Liver (tissue), 9 donors: ENCODE measurements around the gene SLC32A1. TPM values are rescaled to one million over a fixed set of nuclear protein-coding genes. Genes with fewer than 3 reads are reported as not detected.

Experiments used
- DNase-seq: peaks from one replicate; pipeline ENCODE4 v3.0.0-alpha.2; 2017; ENCODE audit warnings: low spot score
- H3K27ac ChIP-seq, 2 donors: one replicate each; pipeline ENCODE4 v1.7.0; 2013; ENCODE audit warnings: inconsistent platforms in 2 of 2, low read length in 2 of 2, control low read depth in 1 of 2, low read depth in 1 of 2, mild to moderate bottlenecking in 1 of 2
- H3K27me3 ChIP-seq, 4 donors: one replicate each; pipeline versions ENCODE4 v1.6.1 to v1.7.0; 2013; ENCODE audit warnings: low read length in 3 of 4, inconsistent platforms in 1 of 4, mild to moderate bottlenecking in 1 of 4, moderate library complexity in 1 of 4; ENCODE audit not compliant: control insufficient read depth in 4 of 4, insufficient read depth in 4 of 4
- H3K36me3 ChIP-seq, 4 donors: one replicate each; pipeline versions ENCODE4 v1.6.1 to v1.7.0; 2013; ENCODE audit warnings: low read length in 3 of 4, mild to moderate bottlenecking in 3 of 4, low read depth in 1 of 4, moderate library complexity in 1 of 4; ENCODE audit not compliant: control insufficient read depth in 4 of 4, insufficient read depth in 3 of 4
- H3K4me1 ChIP-seq, 4 donors: one replicate each; pipeline versions ENCODE4 v1.6.1 to v1.7.0; 2013; ENCODE audit warnings: low read length in 3 of 4, mild to moderate bottlenecking in 3 of 4, moderate library complexity in 1 of 4; ENCODE audit not compliant: control insufficient read depth in 4 of 4, insufficient read depth in 4 of 4
- H3K4me3 ChIP-seq, 3 donors: one replicate each; pipeline versions ENCODE4 v1.6.1 to v1.7.0; 2013; ENCODE audit warnings: low read length in 3 of 3, control low read depth in 1 of 3, low read depth in 1 of 3, mild to moderate bottlenecking in 1 of 3
- H3K9ac ChIP-seq, 2 donors: one replicate each; pipeline ENCODE4 v1.7.0; 2013; ENCODE audit warnings: low read length in 2 of 2, mild to moderate bottlenecking in 2 of 2, moderate library complexity in 2 of 2, control low read depth in 1 of 2, low read depth in 1 of 2
- H3K9me3 ChIP-seq, 4 donors: one replicate each; pipeline versions ENCODE4 v1.6.1 to v1.7.0; 2013; ENCODE audit warnings: low read length in 3 of 4; ENCODE audit not compliant: control insufficient read depth in 4 of 4
- CTCF ChIP-seq: fragments of 150-350 bp; IDR thresholded peaks from 2 replicates; pipeline ENCODE4 v1.5.1; 2017; ENCODE audit warnings: improper control_type of control experiment, low read depth, low read length; ENCODE audit not compliant: missing input control
- FOXA2 ChIP-seq: IDR thresholded peaks from 2 replicates; pipeline ENCODE4 v1.6.1; 2016; ENCODE audit warnings: antibody characterized with exemption
- GABPA ChIP-seq, 2 donors: IDR thresholded peaks in 1 of 2; conservative IDR thresholded peaks in 1 of 2; 2 replicates each; pipeline ENCODE4 v1.6.1; 2016; ENCODE audit warnings: antibody characterized with exemption in 2 of 2, mild to moderate bottlenecking in 1 of 2, moderate library complexity in 1 of 2
- HNF4G ChIP-seq: IDR thresholded peaks from 2 replicates; pipeline ENCODE4 v1.6.1; 2016; ENCODE audit warnings: antibody characterized with exemption
- JUND ChIP-seq, 2 donors: IDR thresholded peaks; 2 replicates each; pipeline ENCODE4 v1.6.1; 2016; ENCODE audit warnings: antibody characterized with exemption in 2 of 2
- MAX ChIP-seq: IDR thresholded peaks from 2 replicates; pipeline ENCODE4 v1.6.1; 2016; ENCODE audit warnings: antibody characterized with exemption
- NR2F2 ChIP-seq: IDR thresholded peaks from 2 replicates; pipeline ENCODE4 v1.6.1; 2016; ENCODE audit warnings: antibody characterized with exemption
- REST ChIP-seq: IDR thresholded peaks from 2 replicates; pipeline ENCODE4 v1.6.1; 2016; ENCODE audit warnings: antibody characterized with exemption, mild to moderate bottlenecking
- RXRA ChIP-seq, 2 donors: IDR thresholded peaks; 2 replicates each; pipeline ENCODE4 v1.6.1; 2017 to 2018; ENCODE audit warnings: antibody characterized with exemption in 2 of 2, mild to moderate bottlenecking in 1 of 2
- SP1 ChIP-seq: IDR thresholded peaks from 2 replicates; pipeline ENCODE4 v1.6.1; 2018; ENCODE audit warnings: antibody characterized with exemption, mild to moderate bottlenecking
- TAF1 ChIP-seq: conservative IDR thresholded peaks from 2 replicates; pipeline ENCODE4 v1.6.1; 2016; ENCODE audit warnings: antibody characterized with exemption, mild to moderate bottlenecking
- YY1 ChIP-seq: IDR thresholded peaks from 2 replicates; pipeline ENCODE4 v1.6.1; 2016; ENCODE audit warnings: antibody characterized with exemption, mild to moderate bottlenecking
- ZBTB33 ChIP-seq: IDR thresholded peaks from 2 replicates; pipeline ENCODE4 v1.6.1; 2016; ENCODE audit warnings: antibody characterized with exemption
- WGBS: extraction: QIAGEN DNeasy Blood & Tissue Kit; methylation state at CpG from one replicate; pipeline ENCODE4 v1.1.7; 2013; 5-methylcytosine and 5-hydroxymethylcytosine counted together
- polyA plus RNA-seq, 2 donors: library from polyadenylated mRNA; stranded (reverse) in 1 of 2; unstranded in 1 of 2; fragments of 200-250 nt in 1 of 2; fragments of >200 nt in 1 of 2; fragmentation: Nextera tagmentation in 1 of 2; extraction: Ambion mirVana in 1 of 2; gene quantifications; one replicate each; pipeline versions ENCODE4 v1.2.1 to v1.2.3, GENCODE V29; 2013 to 2015
- total RNA-seq, 2 donors: library from RNA; depleted of rRNA; stranded (reverse); fragments of >200 nt; gene quantifications; one replicate each; pipeline ENCODE4 v1.2.3, GENCODE V29; 2014
- donor health status: healthy.
- donor health status: healthy.
- donor health status: healthy.
- donor health status: healthy.
- donor health status: healthy.

Gene SLC32A1
- total and polyA plus RNA-seq, 4 donors = not detected

- Histone ChIP-seq H3K27ac (no peak overlapping the region), H3K9ac (no peak overlapping the region), H3K36me3 (no peaks in the 10 kb centered on the region), H3K27me3 (peaks cover 10 to 42% (median 26%) of the 10 kb centered on the region in 4 donors), H3K4me1 (peaks cover 6 to 22% (median 8%) of the 10 kb centered on the region in 4 donors), H3K4me3 (no peak overlapping the region), H3K9me3 (no peaks in the 10 kb centered on the region)
- DNase-seq = no peak
- no peak for TF ChIP-seq TAF1
- TF ChIP-seq RXRA (IDR thresholded peaks at IDR 0.05) = no peak
- no peak for TF ChIP-seq ZBTB33
- TF ChIP-seq HNF4G = no peak
- TF ChIP-seq REST = no peak
- 4% methylated on average over 41 of the region's 41 CpGs for WGBS
Observed at GRCh38 chr20:38728911-38729642, 4.8 kb downstream of the SLC32A1 start.

- WGBS = 9% methylated on average over 7 of the region's 7 CpGs
- no peak overlapping the region for H3K9ac ChIP-seq
- no peaks in the 10 kb centered on the region for H3K9me3 ChIP-seq
- TF ChIP-seq NR2F2 (no peak), YY1 (no peak), JUND (IDR thresholded peaks at IDR 0.05) (no peak)
- H3K4me1 ChIP-seq = peaks cover 3 to 22% (median 8%) of the 10 kb centered on the region in 4 donors
- DNase-seq = no peak
- no peaks in the 10 kb centered on the region for H3K36me3 ChIP-seq
- peaks cover 10 to 42% (median 24%) of the 10 kb centered on the region in 4 donors for H3K27me3 ChIP-seq
- H3K4me3 ChIP-seq = no peak overlapping the region
- no peak overlapping the region for H3K27ac ChIP-seq
Observed at GRCh38 chr20:38729767-38730166, 5.5 kb downstream of the SLC32A1 start.

- WGBS = 8% methylated on average over 41 of the region's 41 CpGs
- Histone ChIP-seq H3K9ac (no peak overlapping the region), H3K9me3 (no peaks in the 10 kb centered on the region), H3K4me1 (peaks cover 3 to 19% (median 8%) of the 10 kb centered on the region in 4 donors), H3K4me3 (no peak overlapping the region), H3K36me3 (no peaks in the 10 kb centered on the region), H3K27ac (no peak overlapping the region), H3K27me3 (peaks cover 10 to 40% (median 23%) of the 10 kb centered on the region in 4 donors)
- no peak for TF ChIP-seq SP1
- TF ChIP-seq GABPA (IDR thresholded peaks at IDR 0.05 in 1 of 2, conservative IDR thresholded peaks at IDR 0.05 in 1 of 2) = no peak
- no peak for TF ChIP-seq CTCF
- TF ChIP-seq MAX = no peak
- no peak for TF ChIP-seq FOXA2
- no peak for TF ChIP-seq REST
- TF ChIP-seq YY1 = no peak
- DNase-seq = no peak
Observed at GRCh38 chr20:38730167-38730988, 6.1 kb downstream of the SLC32A1 start.
